Fibroblast of lung (primary cell): ENCODE data around the gene DZIP1L.

Experiments
- CTCF ChIP-seq, 2 donors: IDR thresholded peaks in 1 of 2; conservative IDR thresholded peaks in 1 of 2; 1 replicate in 1 of 2; 2 replicates in 1 of 2; pipeline ENCODE4 v1.5.1; 2011 to 2012; ENCODE audit warnings: low read length in 2 of 2, control low read depth in 1 of 2, inconsistent platforms in 1 of 2, low read depth in 1 of 2, mild to moderate bottlenecking in 1 of 2
- EZH2 ChIP-seq: IDR thresholded peaks from 2 replicates; pipeline ENCODE4 v1.5.1; 2012; ENCODE audit warnings: low read length, control low read depth, mild to moderate bottlenecking; ENCODE audit errors: missing control alignments

- TF ChIP-seq CTCF (conservative IDR thresholded peaks at IDR 0.05 in 1 of 2, IDR thresholded peaks at IDR 0.05 in 1 of 2; ENCODE audit: low read depth in 1 of 2, low read length in 2 of 2) (no peak), EZH2 (no peak)
Measured at GRCh38 chr3:138034918-138035317, 80.5 kb downstream of the DZIP1L start.
